ENCODE results near the gene SLC4A5.

SLC4A5 gene

DNA sequence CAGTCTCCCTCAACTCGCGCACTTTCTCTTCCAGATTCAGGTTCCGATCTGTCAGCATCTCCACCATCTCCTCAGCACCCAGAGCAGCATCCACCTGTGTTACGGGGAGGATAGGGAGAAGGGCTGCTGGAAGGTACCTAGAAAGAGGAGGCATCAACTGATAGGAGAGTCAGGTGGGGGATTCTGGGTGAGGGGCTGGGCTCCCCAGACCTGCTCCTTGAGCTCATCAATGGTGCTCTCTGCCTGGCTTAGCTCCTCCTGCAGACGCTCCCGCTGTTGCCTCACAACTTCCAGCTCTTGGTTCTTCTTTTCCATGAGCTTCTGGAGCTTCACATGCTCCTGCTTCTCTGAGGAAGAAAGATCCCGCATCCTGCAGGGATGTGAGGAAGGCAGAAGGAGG is 26.8 kb upstream of the SLC4A5 start:
- Histone ChIP-seq H3K27ac (ENCODE audit: low read depth in 2 of 2, low read length in 2 of 2) (no peak overlapping the region), H3K9ac (ENCODE audit: low read depth in 1 of 2, low read length in 2 of 2) (no peak overlapping the region), H3K27me3 (ENCODE audit: control insufficient read depth in 2 of 2, insufficient read depth in 2 of 2, low read length in 2 of 2) (no peaks in the 10 kb centered on the region), H3K4me3 (ENCODE audit: low read length in 2 of 2) (no peak overlapping the region), H3K4me1 (ENCODE audit: control insufficient read depth in 2 of 2, insufficient read depth in 2 of 2, low read length in 2 of 2) (peaks cover 12 to 15% of the 10 kb centered on the region in 2 donors), H3K36me3 (ENCODE audit: control insufficient read depth in 2 of 2, insufficient read depth in 2 of 2, low read length in 2 of 2) (peaks cover 63 to 67% of the 10 kb centered on the region in 2 donors), H3K9me3 (ENCODE audit: control insufficient read depth in 2 of 2, low read length in 2 of 2) (no peaks in the 10 kb centered on the region)

DNA sequence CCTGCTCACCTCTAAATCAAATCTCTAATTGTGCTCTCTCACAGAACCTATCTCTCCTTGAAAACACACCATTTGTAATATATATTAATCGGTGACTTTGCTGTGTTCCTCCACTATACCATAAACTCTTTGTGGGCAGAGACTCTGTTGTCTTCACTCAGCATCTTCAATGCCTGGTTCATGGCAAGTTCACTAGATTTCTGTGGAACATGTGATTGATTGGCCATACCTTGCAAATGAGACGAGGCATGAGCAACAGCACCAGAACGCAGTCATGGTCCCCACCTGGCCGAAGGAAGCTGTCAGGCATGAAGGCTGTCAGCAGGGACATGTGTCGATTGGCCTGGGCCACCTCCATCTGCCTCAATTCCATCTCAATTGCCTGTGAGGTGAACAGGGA is 25.3 kb upstream of the SLC4A5 start:
- Histone ChIP-seq H3K36me3 (ENCODE audit: control insufficient read depth in 2 of 2, insufficient read depth in 2 of 2, low read length in 2 of 2) (peaks cover 77 to 81% of the 10 kb centered on the region in 2 donors), H3K27ac (ENCODE audit: low read depth in 2 of 2, low read length in 2 of 2) (no peak overlapping the region), H3K27me3 (ENCODE audit: control insufficient read depth in 2 of 2, insufficient read depth in 2 of 2, low read length in 2 of 2) (no peaks in the 10 kb centered on the region), H3K4me3 (ENCODE audit: low read length in 2 of 2) (no peak overlapping the region), H3K4me1 (ENCODE audit: control insufficient read depth in 2 of 2, insufficient read depth in 2 of 2, low read length in 2 of 2) (peaks cover 8% of the 10 kb centered on the region in 2 donors), H3K9ac (ENCODE audit: low read depth in 1 of 2, low read length in 2 of 2) (no peak overlapping the region), H3K9me3 (ENCODE audit: control insufficient read depth in 2 of 2, low read length in 2 of 2) (no peaks in the 10 kb centered on the region)

DNA sequence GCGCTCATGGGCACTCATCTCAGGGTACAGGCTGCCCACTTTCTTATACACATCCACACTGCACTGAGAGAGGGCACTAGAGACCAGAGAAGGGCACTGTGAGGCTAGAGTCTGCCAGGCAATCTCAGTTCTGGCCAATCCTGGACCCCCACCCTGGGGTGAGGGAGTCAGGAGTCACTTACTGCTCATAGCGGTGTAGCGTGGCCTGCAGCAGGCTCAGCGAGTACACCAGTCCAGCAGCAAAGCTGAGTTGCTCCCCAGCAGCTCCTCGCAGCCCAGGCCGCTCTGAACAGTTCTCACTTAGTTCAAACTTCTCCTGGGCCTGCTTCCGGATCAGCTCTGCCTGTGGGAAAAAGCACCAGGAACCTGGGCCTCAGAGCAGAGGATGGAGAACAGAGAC is 24.6 kb upstream of the SLC4A5 start:
- H3K36me3 ChIP-seq (ENCODE audit: control insufficient read depth in 2 of 2, insufficient read depth in 2 of 2, low read length in 2 of 2): peaks cover 83 to 88% of the 10 kb centered on the region in 2 donors
- no peaks in the 10 kb centered on the region for H3K9me3 ChIP-seq (ENCODE audit: control insufficient read depth in 2 of 2, low read length in 2 of 2)

DNA sequence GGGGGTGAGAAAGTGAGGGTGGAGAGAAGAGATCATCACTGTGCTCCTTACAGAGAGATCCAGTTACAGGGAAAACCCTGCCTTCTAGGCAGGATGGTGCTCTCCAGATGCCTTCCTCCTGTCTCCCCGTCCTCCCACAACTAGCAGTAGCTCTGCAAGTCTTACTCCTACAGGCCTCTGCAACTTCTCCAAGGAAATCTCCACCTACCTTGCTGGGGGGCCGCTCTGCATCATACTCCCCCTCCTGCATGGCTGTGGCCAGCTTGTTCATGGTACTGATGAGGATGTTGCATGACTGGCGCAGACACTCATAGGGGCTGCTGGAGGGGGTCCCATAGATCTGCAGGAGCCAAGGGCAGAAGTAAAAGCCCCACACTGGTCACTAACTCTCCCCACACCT is 22.8 kb upstream of the SLC4A5 start:
- H3K4me3 ChIP-seq (ENCODE audit: low read length in 2 of 2): no peak overlapping the region
- no peak overlapping the region for H3K27ac ChIP-seq (ENCODE audit: low read depth in 2 of 2, low read length in 2 of 2)
- H3K9me3 ChIP-seq (ENCODE audit: control insufficient read depth in 2 of 2, low read length in 2 of 2): no peaks in the 10 kb centered on the region
- no peak overlapping the region for H3K9ac ChIP-seq (ENCODE audit: low read depth in 1 of 2, low read length in 2 of 2)
- no peaks in the 10 kb centered on the region for H3K27me3 ChIP-seq (ENCODE audit: control insufficient read depth in 2 of 2, insufficient read depth in 2 of 2, low read length in 2 of 2)
- peaks cover 95 to 99% of the 10 kb centered on the region in 2 donors for H3K36me3 ChIP-seq (ENCODE audit: control insufficient read depth in 2 of 2, insufficient read depth in 2 of 2, low read length in 2 of 2)
- no peaks in the 10 kb centered on the region for H3K4me1 ChIP-seq (ENCODE audit: control insufficient read depth in 2 of 2, insufficient read depth in 2 of 2, low read length in 2 of 2)

More for the DNA sequence above, 24.6 kb upstream of the SLC4A5 start:
- no peaks in the 10 kb centered on the region for H3K27me3 ChIP-seq (ENCODE audit: control insufficient read depth in 2 of 2, insufficient read depth in 2 of 2, low read length in 2 of 2)
- peaks cover 2% of the 10 kb centered on the region in 2 donors for H3K4me1 ChIP-seq (ENCODE audit: control insufficient read depth in 2 of 2, insufficient read depth in 2 of 2, low read length in 2 of 2)
- H3K4me3 ChIP-seq (ENCODE audit: low read length in 2 of 2): no peak overlapping the region
- H3K27ac ChIP-seq (ENCODE audit: low read depth in 2 of 2, low read length in 2 of 2): no peak overlapping the region
- H3K9ac ChIP-seq (ENCODE audit: low read depth in 1 of 2, low read length in 2 of 2): no peak overlapping the region

DNA sequence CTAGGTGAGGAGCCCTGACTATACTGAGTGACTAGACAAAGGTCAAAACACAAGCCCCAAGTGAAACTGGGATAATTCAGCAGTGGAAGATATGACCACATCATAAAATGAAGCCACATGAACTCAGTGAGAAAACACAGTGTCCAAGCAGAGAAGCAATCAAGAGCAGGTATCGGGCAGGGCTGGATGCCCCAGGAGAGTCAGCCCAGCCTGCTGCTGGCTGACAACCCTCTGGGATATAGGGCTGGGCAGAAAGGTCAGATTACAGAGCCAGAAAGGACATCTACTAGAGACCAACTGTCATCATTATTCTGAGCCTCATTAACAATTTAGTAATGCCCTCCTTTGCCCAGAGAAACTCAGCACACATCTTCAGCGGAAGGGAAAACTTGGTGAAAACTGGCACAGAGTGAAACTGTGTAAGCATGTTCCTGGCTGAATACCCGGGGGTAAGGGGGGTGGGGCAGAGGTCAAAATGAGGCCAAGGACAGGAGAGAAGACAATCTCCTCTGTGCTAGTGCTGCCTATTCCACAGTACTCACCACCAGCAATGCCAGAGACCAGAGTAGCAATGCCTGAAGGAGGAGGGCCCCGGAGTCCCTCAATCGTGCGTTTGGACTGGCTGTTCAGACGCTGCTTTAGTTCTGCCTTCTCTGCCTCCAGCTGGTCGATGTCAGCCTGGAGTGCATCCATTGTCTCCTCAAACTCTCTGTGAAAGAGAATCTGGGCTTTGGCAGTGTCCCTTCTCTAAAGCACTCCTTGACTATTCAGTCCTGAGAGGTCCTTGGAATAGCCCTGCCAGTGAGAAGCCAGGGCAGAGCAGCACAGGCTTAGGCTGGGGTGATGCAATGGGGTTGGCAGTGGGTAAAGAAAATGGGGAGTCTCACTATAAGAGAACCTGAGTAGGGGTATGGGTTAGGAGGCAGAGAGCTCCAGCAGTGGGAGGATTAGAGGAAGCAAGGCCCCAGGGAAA is 21.6 kb upstream of the SLC4A5 start:
- Histone ChIP-seq H3K4me3 (ENCODE audit: low read length in 2 of 2) (no peak overlapping the region), H3K27me3 (ENCODE audit: control insufficient read depth in 2 of 2, insufficient read depth in 2 of 2, low read length in 2 of 2) (no peaks in the 10 kb centered on the region), H3K27ac (ENCODE audit: low read depth in 2 of 2, low read length in 2 of 2) (no peak overlapping the region), H3K4me1 (ENCODE audit: control insufficient read depth in 2 of 2, insufficient read depth in 2 of 2, low read length in 2 of 2) (no peaks in the 10 kb centered on the region), H3K36me3 (ENCODE audit: control insufficient read depth in 2 of 2, insufficient read depth in 2 of 2, low read length in 2 of 2) (peaks cover 95 to 98% of the 10 kb centered on the region in 2 donors), H3K9ac (ENCODE audit: low read depth in 1 of 2, low read length in 2 of 2) (no peak overlapping the region), H3K9me3 (ENCODE audit: control insufficient read depth in 2 of 2, low read length in 2 of 2) (no peaks in the 10 kb centered on the region)

DNA sequence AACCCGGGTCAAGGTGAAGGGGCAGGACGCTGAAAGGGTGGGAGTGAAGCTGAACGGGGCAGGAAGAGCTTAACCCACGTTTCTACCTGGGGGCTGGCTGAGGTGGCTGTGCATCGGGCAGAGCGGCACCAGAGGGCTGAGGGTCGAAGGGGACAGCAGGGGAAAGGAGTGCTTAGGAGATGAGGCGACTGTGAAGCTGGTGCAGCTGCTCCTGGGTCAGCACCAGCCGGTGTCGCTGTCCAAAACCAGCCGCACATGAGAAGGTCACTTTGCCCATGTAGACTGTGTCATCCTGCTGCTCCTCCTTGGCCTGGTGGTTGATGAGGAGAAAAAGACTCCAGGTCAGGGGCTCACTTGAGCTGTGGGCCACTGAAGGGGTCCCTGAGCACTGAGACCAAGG is 18.1 kb upstream of the SLC4A5 start:
- Histone ChIP-seq H3K4me3 (ENCODE audit: low read length in 2 of 2) (no peak overlapping the region), H3K36me3 (ENCODE audit: control insufficient read depth in 2 of 2, insufficient read depth in 2 of 2, low read length in 2 of 2) (peaks cover 80 to 84% of the 10 kb centered on the region in 2 donors), H3K9me3 (ENCODE audit: control insufficient read depth in 2 of 2, low read length in 2 of 2) (no peaks in the 10 kb centered on the region), H3K27me3 (ENCODE audit: control insufficient read depth in 2 of 2, insufficient read depth in 2 of 2, low read length in 2 of 2) (no peaks in the 10 kb centered on the region), H3K9ac (ENCODE audit: low read depth in 1 of 2, low read length in 2 of 2) (no peak overlapping the region), H3K4me1 (ENCODE audit: control insufficient read depth in 2 of 2, insufficient read depth in 2 of 2, low read length in 2 of 2) (no peaks in the 10 kb centered on the region), H3K27ac (ENCODE audit: low read depth in 2 of 2, low read length in 2 of 2) (no peak overlapping the region)

DNA sequence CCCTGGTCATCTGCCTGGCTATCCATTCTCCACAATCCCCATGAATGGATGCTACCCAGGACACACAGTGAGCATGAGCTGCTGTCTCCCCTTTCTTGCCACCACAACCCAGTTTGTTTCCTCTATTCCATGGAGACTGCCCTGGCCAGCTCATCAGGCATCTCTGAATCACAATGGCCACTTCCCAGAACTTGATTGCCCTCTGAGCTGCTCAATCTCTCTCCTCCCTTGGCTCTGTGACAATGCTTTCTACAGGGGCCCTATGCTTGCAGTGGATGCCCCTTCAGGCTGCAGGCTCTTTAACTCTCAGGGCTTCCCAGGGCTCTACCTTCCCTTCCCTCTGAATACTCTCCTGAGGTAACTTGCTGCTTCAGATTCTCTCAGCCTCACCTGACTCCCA is 14.4 kb upstream of the SLC4A5 start:
- Histone ChIP-seq H3K9me3 (ENCODE audit: control insufficient read depth in 2 of 2, low read length in 2 of 2) (no peaks in the 10 kb centered on the region), H3K27me3 (ENCODE audit: control insufficient read depth in 2 of 2, insufficient read depth in 2 of 2, low read length in 2 of 2) (no peaks in the 10 kb centered on the region), H3K36me3 (ENCODE audit: control insufficient read depth in 2 of 2, insufficient read depth in 2 of 2, low read length in 2 of 2) (peaks cover 46 to 50% of the 10 kb centered on the region in 2 donors)

DNA sequence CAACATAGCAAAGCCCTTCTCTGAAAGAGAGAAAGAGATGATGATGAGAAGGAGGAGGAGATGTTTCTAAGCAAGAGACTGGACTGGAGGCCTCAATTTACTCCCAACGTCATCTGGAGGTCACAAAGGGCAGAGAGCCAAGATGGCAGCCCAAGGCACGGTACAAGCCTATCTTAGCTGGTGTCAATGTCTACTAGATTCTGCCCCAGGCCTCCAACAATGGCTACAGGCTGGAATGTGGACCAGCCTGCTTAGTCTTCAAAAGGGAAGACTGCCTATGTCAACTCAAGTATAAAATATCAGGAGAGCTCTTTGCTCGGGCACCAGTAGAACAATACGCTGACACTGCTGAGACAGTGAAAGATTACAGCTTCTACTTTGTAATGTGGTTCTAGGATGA is 6.7 kb upstream of the SLC4A5 start:
- Histone ChIP-seq H3K9me3 (ENCODE audit: control insufficient read depth in 2 of 2, low read length in 2 of 2) (no peaks in the 10 kb centered on the region), H3K27me3 (ENCODE audit: control insufficient read depth in 2 of 2, insufficient read depth in 2 of 2, low read length in 2 of 2) (no peaks in the 10 kb centered on the region), H3K9ac (ENCODE audit: low read depth in 1 of 2, low read length in 2 of 2) (no peak overlapping the region), H3K27ac (ENCODE audit: low read depth in 2 of 2, low read length in 2 of 2) (no peak overlapping the region), H3K4me3 (ENCODE audit: low read length in 2 of 2) (no peak overlapping the region), H3K4me1 (ENCODE audit: control insufficient read depth in 2 of 2, insufficient read depth in 2 of 2, low read length in 2 of 2) (no peaks in the 10 kb centered on the region), H3K36me3 (ENCODE audit: control insufficient read depth in 2 of 2, insufficient read depth in 2 of 2, low read length in 2 of 2) (no peaks in the 10 kb centered on the region)

More for the DNA sequence above, 14.4 kb upstream of the SLC4A5 start:
- Histone ChIP-seq H3K4me3 (ENCODE audit: low read length in 2 of 2) (no peak overlapping the region), H3K9ac (ENCODE audit: low read depth in 1 of 2, low read length in 2 of 2) (no peak overlapping the region), H3K27ac (ENCODE audit: low read depth in 2 of 2, low read length in 2 of 2) (no peak overlapping the region), H3K4me1 (ENCODE audit: control insufficient read depth in 2 of 2, insufficient read depth in 2 of 2, low read length in 2 of 2) (no peaks in the 10 kb centered on the region)

DNA sequence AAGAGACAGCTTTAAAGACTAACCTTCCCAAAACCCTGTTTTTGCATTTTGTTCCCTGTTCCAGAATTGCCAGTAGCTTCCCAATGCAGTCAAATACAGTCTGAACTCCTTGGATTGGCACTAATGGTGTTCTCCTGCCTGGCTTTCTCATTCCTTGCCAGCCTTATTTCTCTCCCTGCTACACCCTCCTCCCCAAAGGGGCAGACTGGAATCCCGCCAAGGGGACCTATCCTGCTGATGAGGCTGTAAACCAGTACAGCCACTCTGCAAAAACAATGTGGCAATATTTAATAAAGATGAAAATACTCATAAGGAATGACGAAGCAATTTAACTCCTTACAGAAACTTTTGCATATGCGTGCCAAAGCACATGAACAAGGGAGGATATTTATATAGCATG is 4.5 kb upstream of the SLC4A5 start:
- no peaks in the 10 kb centered on the region for H3K9me3 ChIP-seq (ENCODE audit: control insufficient read depth in 2 of 2, low read length in 2 of 2)
- H3K4me1 ChIP-seq (ENCODE audit: control insufficient read depth in 2 of 2, insufficient read depth in 2 of 2, low read length in 2 of 2): no peaks in the 10 kb centered on the region
- H3K9ac ChIP-seq (ENCODE audit: low read depth in 1 of 2, low read length in 2 of 2): no peak overlapping the region
- no peaks in the 10 kb centered on the region for H3K27me3 ChIP-seq (ENCODE audit: control insufficient read depth in 2 of 2, insufficient read depth in 2 of 2, low read length in 2 of 2)
- H3K36me3 ChIP-seq (ENCODE audit: control insufficient read depth in 2 of 2, insufficient read depth in 2 of 2, low read length in 2 of 2): no peaks in the 10 kb centered on the region
- no peak overlapping the region for H3K4me3 ChIP-seq (ENCODE audit: low read length in 2 of 2)
- H3K27ac ChIP-seq (ENCODE audit: low read depth in 2 of 2, low read length in 2 of 2): no peak overlapping the region

DNA sequence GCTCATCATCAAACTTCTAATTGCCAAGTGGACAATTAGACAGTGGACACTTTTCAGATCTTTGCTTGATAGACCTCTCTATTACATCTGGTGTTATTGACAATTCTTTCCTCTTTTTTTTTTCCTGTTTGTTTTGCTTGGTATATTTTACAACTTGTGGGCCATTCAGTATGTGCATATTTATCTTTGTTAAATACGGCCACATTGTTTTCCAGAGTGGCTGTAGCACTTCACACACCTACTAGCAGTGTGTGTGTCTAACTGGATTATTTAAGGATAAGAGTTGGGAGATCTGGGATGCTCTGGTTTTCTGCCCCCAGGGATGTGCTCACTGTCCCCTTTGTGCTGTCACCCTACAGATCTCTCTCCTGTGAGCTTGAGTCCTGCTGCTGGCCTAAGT is 4.1 kb upstream of the SLC4A5 start:
- H3K27me3 ChIP-seq (ENCODE audit: control insufficient read depth in 2 of 2, insufficient read depth in 2 of 2, low read length in 2 of 2): no peaks in the 10 kb centered on the region
- H3K4me3 ChIP-seq (ENCODE audit: low read length in 2 of 2): no peak overlapping the region
- H3K9me3 ChIP-seq (ENCODE audit: control insufficient read depth in 2 of 2, low read length in 2 of 2): no peaks in the 10 kb centered on the region
- no peak overlapping the region for H3K9ac ChIP-seq (ENCODE audit: low read depth in 1 of 2, low read length in 2 of 2)
- no peak overlapping the region for H3K27ac ChIP-seq (ENCODE audit: low read depth in 2 of 2, low read length in 2 of 2)
- no peaks in the 10 kb centered on the region for H3K4me1 ChIP-seq (ENCODE audit: control insufficient read depth in 2 of 2, insufficient read depth in 2 of 2, low read length in 2 of 2)
- H3K36me3 ChIP-seq (ENCODE audit: control insufficient read depth in 2 of 2, insufficient read depth in 2 of 2, low read length in 2 of 2): no peaks in the 10 kb centered on the region

Data from mucosa of rectum (tissue), 2 donors.